Measurements from ENCODE around the gene BCS1L. TPM values are rescaled to one million over a fixed set of nuclear protein-coding genes. Genes with fewer than 3 reads are reported as not detected.
A peak's percentile ranks its signal among the peaks of the same experiment; 100 is the strongest.

Gene BCS1L
- total RNA-seq (43.3 TPM), polyA plus RNA-seq (ENCODE audit: insufficient read depth, low read depth, low replicate concordance) (40.7 TPM)
- long read RNA-seq, donor 1, partial matches to known transcripts = 0 of 10 reads
- long read RNA-seq, donor 1, other reads (novel, unspliced or antisense) = 6 of 10 reads
- long read RNA-seq, donor 2, partial matches to known transcripts = 0 of 6 reads
- long read RNA-seq, donor 2, other reads (novel, unspliced or antisense) = 0 of 6 reads
- long read RNA-seq, donor 3, transcript BCS1L-201 (8 exons, 1,454 nt) = major isoform, 6 of 6 reads
- long read RNA-seq, donor 3, partial matches to known transcripts = 0 of 6 reads
- long read RNA-seq, donor 3, other reads (novel, unspliced or antisense) = 0 of 6 reads
- long read RNA-seq, donor 4, partial matches to known transcripts = 0 of 5 reads
- long read RNA-seq, donor 4, other reads (novel, unspliced or antisense) = 0 of 5 reads
- long read RNA-seq, donor 5, partial matches to known transcripts = 0 of 1 reads
- long read RNA-seq, donor 5, other reads (novel, unspliced or antisense) = 0 of 1 reads
- long read RNA-seq, donor 6, partial matches to known transcripts = 24 of 27 reads
- long read RNA-seq, donor 6, other reads (novel, unspliced or antisense) = 0 of 27 reads
- long read RNA-seq, donor 7, transcript BCS1L-201 (8 exons, 1,454 nt) = major isoform, 6 of 32 reads
- long read RNA-seq, donor 7, partial matches to known transcripts = 9 of 32 reads
- long read RNA-seq, donor 7, other reads (novel, unspliced or antisense) = 17 of 32 reads
- long read RNA-seq, donor 8, partial matches to known transcripts = 6 of 11 reads
- long read RNA-seq, donor 8, other reads (novel, unspliced or antisense) = 5 of 11 reads
- long read RNA-seq, donor 9, partial matches to known transcripts = 0 of 2 reads
- long read RNA-seq, donor 9, other reads (novel, unspliced or antisense) = 0 of 2 reads
- long read RNA-seq, donor 10, partial matches to known transcripts = 17 of 23 reads
- long read RNA-seq, donor 10, other reads (novel, unspliced or antisense) = 6 of 23 reads

DNA sequence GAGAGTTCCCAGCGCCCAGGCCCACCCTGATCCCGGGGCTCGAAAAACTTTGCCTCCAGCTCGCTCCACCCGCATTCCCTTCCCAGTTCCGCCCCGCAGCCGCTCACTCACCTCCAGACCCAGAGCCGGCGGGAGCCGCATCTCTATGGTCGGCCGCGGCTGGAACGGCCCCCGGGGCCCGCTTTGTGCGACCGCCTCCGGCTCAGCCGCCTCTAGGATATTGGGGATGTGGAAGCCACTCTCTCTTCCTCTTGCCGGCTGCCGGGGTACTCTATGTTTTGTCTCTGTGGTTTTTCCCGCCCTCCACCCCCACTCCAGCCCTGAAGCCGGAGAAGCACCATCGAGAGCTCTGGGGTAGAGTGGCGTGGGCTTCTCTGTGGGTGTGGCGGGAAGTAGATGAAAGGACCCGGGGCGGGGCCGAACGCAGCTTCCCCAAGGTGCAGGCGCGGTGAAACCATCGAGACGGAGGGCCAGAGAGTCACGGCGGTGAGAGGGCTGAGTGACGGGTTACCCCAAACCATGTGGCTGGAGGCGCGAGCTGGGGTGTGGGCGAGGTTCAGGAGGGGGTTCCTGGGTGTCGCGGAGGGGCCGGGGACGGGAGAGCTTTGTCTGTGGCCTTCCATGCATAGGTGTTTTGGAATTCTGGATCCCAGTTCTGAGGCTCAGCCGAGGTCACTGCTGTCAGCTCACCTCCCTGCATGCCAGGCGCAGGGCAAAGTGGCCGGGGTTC is at the start of gene BCS1L, which contains the start of gene ZNF142:
TSS of gene BCS1L (plus strand) at position 426 of the 730 bp plus-strand sequence. CDS start 1,305 bp downstream, outside the sequence.
TSS of gene ZNF142 (minus strand) at position 366 of the 730 bp plus-strand sequence. CDS start 3,194 bp downstream, outside the sequence.
- H3K27me3 ChIP-seq (ENCODE audit: control insufficient read depth, insufficient read depth, low read length) = no peaks in the 10 kb centered on the region
- H3K9me3 ChIP-seq (ENCODE audit: control insufficient read depth in 2 of 3, insufficient read depth in 1 of 3, low read length in 3 of 3) = no peaks in the 10 kb centered on the region
- H3K9ac ChIP-seq (ENCODE audit: low read length in 3 of 3) = peak within 1 kb of the TSS; percentile 52 to 65 (median 54)
- intact Hi-C loops (cut with DNase I) = no loop called here
- H3K27ac ChIP-seq (ENCODE audit: low read depth in 2 of 2, low read length in 2 of 2) = peak within 1 kb of the TSS; percentile 57 to 60
- FAIRE-seq = peak; percentile 41
- DNase-seq = peak; percentile 89 to 97 (median 95)
- peaks cover 0 to 11% (median 0%) of the 10 kb centered on the region in 3 donors for H3K4me1 ChIP-seq (ENCODE audit: control insufficient read depth in 2 of 3, insufficient read depth in 2 of 3, low read depth in 1 of 3, low read length in 3 of 3)
- peaks cover 0 to 41% (median 20%) of the 10 kb centered on the region in 3 donors for H3K36me3 ChIP-seq (ENCODE audit: control insufficient read depth in 2 of 3, insufficient read depth in 3 of 3, low read length in 3 of 3)
- TF ChIP-seq, protein P1, sequence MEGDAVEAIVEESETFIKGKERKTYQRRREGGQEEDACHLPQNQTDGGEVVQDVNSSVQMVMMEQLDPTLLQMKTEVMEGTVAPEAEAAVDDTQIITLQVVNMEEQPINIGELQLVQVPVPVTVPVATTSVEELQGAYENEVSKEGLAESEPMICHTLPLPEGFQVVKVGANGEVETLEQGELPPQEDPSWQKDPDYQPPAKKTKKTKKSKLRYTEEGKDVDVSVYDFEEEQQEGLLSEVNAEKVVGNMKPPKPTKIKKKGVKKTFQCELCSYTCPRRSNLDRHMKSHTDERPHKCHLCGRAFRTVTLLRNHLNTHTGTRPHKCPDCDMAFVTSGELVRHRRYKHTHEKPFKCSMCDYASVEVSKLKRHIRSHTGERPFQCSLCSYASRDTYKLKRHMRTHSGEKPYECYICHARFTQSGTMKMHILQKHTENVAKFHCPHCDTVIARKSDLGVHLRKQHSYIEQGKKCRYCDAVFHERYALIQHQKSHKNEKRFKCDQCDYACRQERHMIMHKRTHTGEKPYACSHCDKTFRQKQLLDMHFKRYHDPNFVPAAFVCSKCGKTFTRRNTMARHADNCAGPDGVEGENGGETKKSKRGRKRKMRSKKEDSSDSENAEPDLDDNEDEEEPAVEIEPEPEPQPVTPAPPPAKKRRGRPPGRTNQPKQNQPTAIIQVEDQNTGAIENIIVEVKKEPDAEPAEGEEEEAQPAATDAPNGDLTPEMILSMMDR (IDR thresholded peaks at IDR 0.05; ENCODE audit: borderline replicate concordance, extremely low read depth, insufficient read depth) = no peak
- peak within 1 kb of the TSS; percentile 66 to 92 (median 81) for H3K4me3 ChIP-seq (ENCODE audit: low read length in 3 of 3)

DNA sequence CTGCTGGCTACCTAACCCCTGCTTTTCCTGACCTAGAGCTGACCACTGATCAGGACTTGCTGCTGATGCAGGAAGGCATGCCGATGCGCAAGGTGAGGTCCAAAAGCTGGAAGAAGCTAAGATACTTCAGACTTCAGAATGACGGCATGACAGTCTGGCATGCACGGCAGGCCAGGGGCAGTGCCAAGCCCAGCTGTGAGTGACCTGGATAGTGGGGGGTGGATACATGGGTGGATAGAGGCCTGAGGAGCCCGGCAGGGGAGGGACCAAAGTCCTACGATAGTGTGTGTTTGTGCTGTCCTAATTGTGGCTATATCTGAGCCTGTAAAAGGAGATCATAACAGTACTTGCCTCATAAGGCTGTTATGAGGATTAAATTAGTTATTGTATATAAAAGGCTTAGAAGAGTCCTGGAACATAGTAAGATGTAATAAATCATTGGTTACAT is 43.6 kb upstream of the BCS1L start:
- DNase-seq (no peak), FAIRE-seq (no peak)
- intact Hi-C loops (cut with DNase I) = no loop called here
- H3K9me3 ChIP-seq (ENCODE audit: control insufficient read depth in 2 of 3, insufficient read depth in 1 of 3, low read length in 3 of 3) = no peaks in the 10 kb centered on the region
- no peaks in the 10 kb centered on the region for H3K36me3 ChIP-seq (ENCODE audit: control insufficient read depth in 2 of 3, insufficient read depth in 3 of 3, low read length in 3 of 3)
- H3K27me3 ChIP-seq (ENCODE audit: control insufficient read depth, insufficient read depth, low read length) = no peaks in the 10 kb centered on the region
- H3K4me3 ChIP-seq (ENCODE audit: low read length in 3 of 3) = no peak overlapping the region
- no peak overlapping the region for H3K27ac ChIP-seq (ENCODE audit: low read depth in 2 of 2, low read length in 2 of 2)
- H3K9ac ChIP-seq (ENCODE audit: low read length in 3 of 3) = no peak overlapping the region
- TF ChIP-seq, protein P1 (IDR thresholded peaks at IDR 0.05; ENCODE audit: borderline replicate concordance, extremely low read depth, insufficient read depth) = no peak
- no peaks in the 10 kb centered on the region for H3K4me1 ChIP-seq (ENCODE audit: control insufficient read depth in 2 of 3, insufficient read depth in 2 of 3, low read depth in 1 of 3, low read length in 3 of 3)

DNA sequence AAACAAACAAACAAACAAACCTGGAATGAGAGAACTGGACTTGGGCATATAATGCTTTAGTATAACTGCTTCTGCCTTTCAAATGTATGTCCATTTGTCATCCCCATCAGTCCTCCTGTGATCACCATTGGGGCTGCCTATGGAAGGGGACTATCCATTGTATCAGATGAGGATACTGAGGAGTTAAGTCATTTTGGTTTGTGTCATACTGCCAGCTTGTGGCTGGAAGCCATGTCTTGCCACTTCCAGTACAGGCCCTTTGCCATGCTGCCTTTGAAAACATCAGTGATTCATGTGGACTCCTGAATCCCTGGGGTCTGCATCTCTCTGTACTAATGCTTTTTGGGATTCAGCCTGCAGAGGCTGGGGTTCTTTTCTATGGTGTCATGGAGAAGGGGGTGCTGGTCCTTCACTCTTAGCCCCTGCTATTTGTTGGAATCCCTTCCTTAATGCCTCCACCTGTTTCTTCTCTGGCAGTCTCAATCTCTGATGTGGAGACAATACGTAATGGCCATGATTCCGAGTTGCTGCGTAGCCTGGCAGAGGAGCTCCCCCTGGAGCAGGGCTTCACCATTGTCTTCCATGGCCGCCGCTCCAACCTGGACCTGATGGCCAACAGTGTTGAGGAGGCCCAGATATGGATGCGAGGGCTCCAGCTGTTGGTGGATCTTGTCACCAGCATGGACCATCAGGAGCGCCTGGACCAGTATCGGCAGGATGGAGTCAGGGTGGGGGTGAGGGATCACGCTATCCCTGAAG is 41.2 kb upstream of the BCS1L start:
- FAIRE-seq = no peak

More for the DNA sequence above, 41.2 kb upstream of the BCS1L start:
- H3K4me3 ChIP-seq (ENCODE audit: low read length in 3 of 3) = no peak overlapping the region
- H3K9me3 ChIP-seq (ENCODE audit: control insufficient read depth in 2 of 3, insufficient read depth in 1 of 3, low read length in 3 of 3) = no peaks in the 10 kb centered on the region
- H3K36me3 ChIP-seq (ENCODE audit: control insufficient read depth in 2 of 3, insufficient read depth in 3 of 3, low read length in 3 of 3) = no peaks in the 10 kb centered on the region
- no peak overlapping the region for H3K27ac ChIP-seq (ENCODE audit: low read depth in 2 of 2, low read length in 2 of 2)
- TF ChIP-seq, protein P1 (IDR thresholded peaks at IDR 0.05; ENCODE audit: borderline replicate concordance, extremely low read depth, insufficient read depth) = no peak
- intact Hi-C loops (cut with DNase I) = no loop called here
- H3K9ac ChIP-seq (ENCODE audit: low read length in 3 of 3) = no peak overlapping the region
- H3K27me3 ChIP-seq (ENCODE audit: control insufficient read depth, insufficient read depth, low read length) = no peaks in the 10 kb centered on the region
- DNase-seq = no peak
- no peaks in the 10 kb centered on the region for H3K4me1 ChIP-seq (ENCODE audit: control insufficient read depth in 2 of 3, insufficient read depth in 2 of 3, low read depth in 1 of 3, low read length in 3 of 3)

Measured in kidney (tissue), 22 donors.